ENCODE measurements around the gene CASP3.
"Not testable (repeated sequence)": the region's sequence is repeated elsewhere in the genome, so short reads cannot be mapped to it uniquely, and the experiment has no call there.

CASP3 gene

GRCh38 chr4:184662236-184662635 lies 13.0 kb upstream of the CASP3 start:
- no peak for DNase-seq (ENCODE audit: low spot score)

GRCh38 chr4:184660978-184661377 lies 11.7 kb upstream of the CASP3 start:
- no peak for DNase-seq (ENCODE audit: low spot score)

- not testable (repeated sequence) for DNase-seq (ENCODE audit: low spot score)
Measured at GRCh38 chr4:184657820-184658219, 8.6 kb upstream of the CASP3 start.

- DNase-seq (ENCODE audit: low spot score), result no peak
Measured at GRCh38 chr4:184657144-184657543, 7.9 kb upstream of the CASP3 start.

- no peak for DNase-seq (ENCODE audit: low spot score)
Measured at GRCh38 chr4:184655889-184656869, 6.9 kb upstream of the CASP3 start.

GRCh38 chr4:184653650-184654049 lies 4.4 kb upstream of the CASP3 start:
- DNase-seq (ENCODE audit: low spot score), result no peak

- not testable (repeated sequence) for DNase-seq (ENCODE audit: low spot score)
Measured at GRCh38 chr4:184652681-184653080, 3.4 kb upstream of the CASP3 start.

GRCh38 chr4:184651899-184652298 lies 2.7 kb upstream of the CASP3 start:
- no peak for DNase-seq (ENCODE audit: low spot score)

- no peak for DNase-seq (ENCODE audit: low spot score)
Measured at GRCh38 chr4:184649971-184650855, 966 bp upstream of the CASP3 start.

- no peak for DNase-seq (ENCODE audit: low spot score)
Measured at GRCh38 chr4:184648313-184649025, 778 bp downstream of the CASP3 start.

- DNase-seq (ENCODE audit: low spot score), result no peak
Measured at GRCh38 chr4:184648054-184648312, 1.3 kb downstream of the CASP3 start.

- DNase-seq (ENCODE audit: low spot score), result no peak
Measured at GRCh38 chr4:184647266-184648053, 1.8 kb downstream of the CASP3 start.

- DNase-seq (ENCODE audit: low spot score), result no peak
Measured at GRCh38 chr4:184645904-184646610, 3.2 kb downstream of the CASP3 start.

GRCh38 chr4:184644553-184645307 lies 4.5 kb downstream of the CASP3 start:
- no peak for DNase-seq (ENCODE audit: low spot score)

GRCh38 chr4:184643731-184644130 lies 5.5 kb downstream of the CASP3 start:
- DNase-seq (ENCODE audit: low spot score), result no peak

GRCh38 chr4:184641451-184641850 lies 7.8 kb downstream of the CASP3 start:
- DNase-seq (ENCODE audit: low spot score), result no peak

- DNase-seq (ENCODE audit: low spot score), result no peak
Measured at GRCh38 chr4:184641022-184641421, 8.2 kb downstream of the CASP3 start.

GRCh38 chr4:184636897-184637296 lies 12.3 kb downstream of the CASP3 start:
- DNase-seq (ENCODE audit: low spot score), result no peak

GRCh38 chr4:184636144-184636543 lies 13.1 kb downstream of the CASP3 start:
- DNase-seq (ENCODE audit: low spot score), result no peak

- no peak for DNase-seq (ENCODE audit: low spot score)
Measured at GRCh38 chr4:184635381-184635780, 13.9 kb downstream of the CASP3 start.

Data from COLO829 (cell line).